Neutrophil (primary cell): ENCODE measurements around the gene TLDC2.

Source experiments
- H3K27ac ChIP-seq: fragments of 200-600 bp; sonication (generic); 2 replicates; pipeline ENCODE4 v1.5.1; 2016; ENCODE audit warnings: mild to moderate bottlenecking, moderate library complexity
- H3K27me3 ChIP-seq: fragments of 200-600 bp; sonication (generic); 2 replicates; pipeline ENCODE4 v1.6.0; 2016; ENCODE audit warnings: mild to moderate bottlenecking
- H3K36me3 ChIP-seq: fragments of 200-600 bp; sonication (generic); 2 replicates; pipeline ENCODE4 v1.5.1; 2017
- H3K4me1 ChIP-seq, 2 experiments: fragments of 200-600 bp in 1 of 2; sonication (generic) in 1 of 2; 1 replicate in 1 of 2; 2 replicates in 1 of 2; pipeline versions ENCODE4 v1.5.1 to v1.6.1; 2013 to 2016; ENCODE audit warnings: low read depth in 1 of 2, low read length in 1 of 2, mild to moderate bottlenecking in 1 of 2, moderate library complexity in 1 of 2; ENCODE audit not compliant: control insufficient read depth in 1 of 2, insufficient read depth in 1 of 2
- H3K4me3 ChIP-seq, 2 experiments: fragments of 200-600 bp in 1 of 2; sonication (generic) in 1 of 2; 1 replicate in 1 of 2; 2 replicates in 1 of 2; pipeline ENCODE4 v1.5.1; 2013 to 2016; ENCODE audit warnings: low read depth in 1 of 2, low read length in 1 of 2, mild to moderate bottlenecking in 1 of 2, moderate library complexity in 1 of 2
- H3K9me3 ChIP-seq: fragments of 200-600 bp; sonication (generic); 2 replicates; pipeline ENCODE4 v1.5.1; 2016
- CTCF ChIP-seq: fragments of 200-600 bp; sonication (generic); IDR thresholded peaks from 2 replicates; pipeline ENCODE4 v1.5.1; 2016; ENCODE audit warnings: antibody characterized with exemption

Gene TLDC2

DNA sequence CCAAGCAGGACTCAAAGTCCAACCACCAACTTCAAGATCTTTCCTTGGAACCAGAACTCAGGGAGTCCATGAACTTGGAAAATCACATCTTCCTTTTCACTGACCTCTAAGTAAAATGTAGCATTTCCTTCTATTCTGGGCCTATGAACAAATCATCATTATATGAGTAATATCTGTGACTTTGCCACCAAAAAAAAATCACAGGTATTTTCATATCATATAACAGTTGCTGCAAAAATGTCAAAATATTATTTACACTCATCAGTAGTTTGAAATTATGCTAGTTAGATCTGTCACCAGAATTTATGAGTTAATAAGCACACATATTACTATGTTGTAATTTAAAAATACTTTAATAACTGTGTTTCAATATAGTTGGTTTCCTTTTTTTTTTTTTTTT, 27.3 kb upstream of the TLDC2 start:
- H3K27me3 ChIP-seq = no peaks in the 10 kb centered on the region
- no peaks in the 10 kb centered on the region for H3K9me3 ChIP-seq
- H3K4me3 ChIP-seq = no peak overlapping the region
- H3K27ac ChIP-seq = no peak overlapping the region
- TF ChIP-seq CTCF = no peak
- no peaks in the 10 kb centered on the region for H3K36me3 ChIP-seq
- H3K4me1 ChIP-seq = peaks cover 3 to 9% of the 10 kb centered on the region in 2 experiments

DNA sequence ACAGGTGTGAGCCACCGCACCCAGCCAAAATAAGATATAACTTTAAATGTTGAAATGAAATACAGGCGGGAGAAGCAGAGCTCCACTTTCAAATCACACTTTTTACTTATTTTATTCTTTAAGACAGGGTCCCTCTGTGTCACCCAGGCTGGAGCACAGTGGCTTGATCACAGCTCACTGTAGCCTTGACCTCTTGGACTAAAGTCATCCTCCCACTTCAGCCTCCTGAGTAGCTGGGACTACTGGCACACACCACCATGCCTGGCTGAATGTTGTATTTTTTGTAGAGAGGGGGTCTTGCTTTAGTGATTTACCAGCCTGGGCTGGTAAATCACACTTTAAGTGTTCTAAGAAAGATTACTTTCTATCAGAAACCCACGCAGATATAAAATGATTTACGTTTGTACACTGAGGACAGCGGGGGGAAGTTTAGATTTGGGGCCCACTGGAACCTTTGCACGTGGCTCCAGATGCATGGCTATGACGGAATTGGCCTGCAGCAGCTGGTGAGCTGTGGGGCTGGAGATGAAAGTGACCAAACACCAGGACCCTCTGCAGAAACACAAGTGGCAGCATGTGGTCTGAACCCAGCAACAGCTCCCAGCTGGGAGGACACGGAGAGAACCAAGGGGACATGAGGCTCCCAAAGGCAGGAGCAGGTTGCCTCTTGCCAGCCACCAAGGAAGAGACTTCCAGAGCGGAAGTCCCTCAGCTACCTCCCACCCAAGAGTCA, 26.4 kb upstream of the TLDC2 start:
- no peak overlapping the region for H3K4me3 ChIP-seq
- H3K27ac ChIP-seq = no peak overlapping the region
- no peak for TF ChIP-seq CTCF
- no peaks in the 10 kb centered on the region for H3K9me3 ChIP-seq
- no peaks in the 10 kb centered on the region for H3K27me3 ChIP-seq
- no peaks in the 10 kb centered on the region for H3K36me3 ChIP-seq
- H3K4me1 ChIP-seq = peaks cover 0 to under 1% of the 10 kb centered on the region in 2 experiments

DNA sequence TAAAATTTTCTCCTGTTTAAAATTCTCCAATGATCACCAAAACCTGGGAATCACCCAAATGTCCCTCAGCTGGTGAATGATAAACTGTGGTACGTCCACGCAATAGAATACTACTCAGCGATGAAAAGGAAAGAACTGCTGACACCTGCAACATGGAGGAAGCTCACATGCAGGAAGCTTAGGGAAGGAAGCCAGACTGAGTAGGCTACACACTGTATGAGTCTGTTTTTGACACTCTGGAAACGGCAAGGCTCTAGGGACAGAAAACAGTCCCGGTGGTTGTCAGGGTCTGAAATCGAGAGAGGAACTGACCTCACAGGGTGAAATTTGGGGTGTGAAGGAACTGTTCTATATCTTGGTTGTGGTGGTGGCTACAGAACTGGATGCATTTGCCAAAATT, 25.2 kb upstream of the TLDC2 start:
- no peaks in the 10 kb centered on the region for H3K9me3 ChIP-seq
- no peaks in the 10 kb centered on the region for H3K36me3 ChIP-seq
- no peak overlapping the region for H3K4me3 ChIP-seq
- no peak for TF ChIP-seq CTCF
- H3K4me1 ChIP-seq = no peaks in the 10 kb centered on the region
- H3K27me3 ChIP-seq = no peaks in the 10 kb centered on the region
- no peak overlapping the region for H3K27ac ChIP-seq

- peaks cover 0 to under 1% of the 10 kb centered on the region in 2 experiments for H3K4me1 ChIP-seq
- H3K4me3 ChIP-seq = no peak overlapping the region
- TF ChIP-seq CTCF = no peak
- no peaks in the 10 kb centered on the region for H3K36me3 ChIP-seq
- H3K27ac ChIP-seq = no peak overlapping the region
- no peaks in the 10 kb centered on the region for H3K27me3 ChIP-seq
- H3K9me3 ChIP-seq = no peaks in the 10 kb centered on the region
Measured at GRCh38 chr20:36851490-36851889, 24.4 kb upstream of the TLDC2 start.

GRCh38 chr20:36852187-36852586, 23.8 kb upstream of the TLDC2 start:
- Histone ChIP-seq H3K9me3 (no peaks in the 10 kb centered on the region), H3K27ac (no peak overlapping the region), H3K36me3 (no peaks in the 10 kb centered on the region), H3K4me1 (peaks cover 0 to 3% of the 10 kb centered on the region in 2 experiments), H3K27me3 (no peaks in the 10 kb centered on the region), H3K4me3 (no peak overlapping the region)
- no peak for TF ChIP-seq CTCF
